HG03442 (cell line): ENCODE measurements around the gene PGA5.
"Not testable (repeated sequence)": the region's sequence is repeated elsewhere in the genome, so short reads cannot be mapped to it uniquely, and the experiment has no call there.

Experiments used
- ATAC-seq: cut with Tn5 transposase; IDR thresholded peaks from one replicate; pipeline ENCODE4 v1.9.1; 2021; ENCODE audit warnings: mild to moderate bottlenecking, moderate library complexity; ENCODE audit not compliant: unreplicated experiment

The PGA5 gene

DNA sequence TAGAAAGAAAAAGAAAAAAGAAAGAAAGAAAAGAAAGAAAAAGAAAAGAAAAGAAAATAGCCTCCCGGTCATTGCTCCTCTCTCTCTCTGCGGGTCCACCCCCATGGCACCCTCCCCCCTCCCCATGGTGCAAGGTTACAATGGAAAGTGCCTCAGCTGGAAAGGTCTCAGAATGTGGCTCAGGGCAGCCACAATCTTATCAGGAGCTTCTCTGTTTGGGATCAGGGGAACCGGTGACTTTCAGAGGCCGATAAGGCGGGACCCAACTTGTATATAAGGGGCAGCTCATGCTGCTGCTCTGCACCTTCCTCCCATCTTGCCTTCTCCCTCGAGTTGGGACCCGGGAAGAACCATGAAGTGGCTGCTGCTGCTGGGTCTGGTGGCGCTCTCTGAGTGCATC lies at the start of gene PGA5:
PGA5 (plus strand) TSS at position 301 of the 400 bp plus-strand sequence; CDS start at position 353, 52 bp downstream.
- ATAC-seq = not testable (repeated sequence)

DNA sequence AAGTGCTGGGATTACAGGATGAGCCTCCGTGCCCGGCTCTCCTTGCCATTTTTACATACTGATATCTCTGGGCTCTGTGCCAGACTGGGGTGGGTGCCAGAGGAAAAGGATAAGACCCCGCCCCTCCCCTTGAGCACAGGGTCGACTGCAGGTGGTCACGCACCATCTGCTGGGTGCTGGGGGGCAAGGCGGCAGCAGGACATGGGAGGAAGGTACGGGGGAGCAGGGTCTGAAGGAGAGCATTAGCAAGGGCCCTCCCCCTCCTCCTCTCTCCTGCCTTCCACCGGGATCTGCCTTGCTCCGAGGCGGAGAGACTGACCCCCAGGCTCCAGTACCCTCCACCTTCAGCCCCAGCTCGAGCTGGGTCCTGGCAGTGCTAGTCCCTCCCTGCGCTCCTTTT lies 47.4 kb upstream of the PGA5 start:
- no peak for ATAC-seq

DNA sequence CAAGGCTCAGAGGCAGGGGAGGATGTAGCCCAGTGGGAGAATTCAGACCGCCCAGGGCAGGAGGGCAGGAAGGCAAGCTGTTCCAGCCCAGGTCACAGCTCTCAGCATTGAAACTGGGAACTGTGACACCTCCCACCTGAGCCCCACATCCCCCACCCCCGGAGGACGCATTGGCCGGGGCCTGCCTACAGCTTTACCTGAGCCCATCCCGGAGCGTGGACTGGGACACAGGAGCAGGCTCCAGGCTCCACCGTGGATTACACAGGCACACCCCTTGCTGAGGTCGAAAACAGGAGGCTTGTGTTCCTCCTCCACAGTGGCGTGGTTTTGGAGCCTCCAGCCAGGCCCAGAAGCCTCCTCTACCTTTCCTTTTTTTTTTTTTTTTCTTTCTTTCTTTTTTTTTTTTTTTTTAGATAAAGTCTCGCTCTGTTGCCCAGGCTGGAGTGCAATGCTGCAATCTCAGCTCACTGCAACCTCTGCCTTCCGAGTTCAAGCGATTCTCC lies 46.8 kb upstream of the PGA5 start:
- ATAC-seq = no peak

DNA sequence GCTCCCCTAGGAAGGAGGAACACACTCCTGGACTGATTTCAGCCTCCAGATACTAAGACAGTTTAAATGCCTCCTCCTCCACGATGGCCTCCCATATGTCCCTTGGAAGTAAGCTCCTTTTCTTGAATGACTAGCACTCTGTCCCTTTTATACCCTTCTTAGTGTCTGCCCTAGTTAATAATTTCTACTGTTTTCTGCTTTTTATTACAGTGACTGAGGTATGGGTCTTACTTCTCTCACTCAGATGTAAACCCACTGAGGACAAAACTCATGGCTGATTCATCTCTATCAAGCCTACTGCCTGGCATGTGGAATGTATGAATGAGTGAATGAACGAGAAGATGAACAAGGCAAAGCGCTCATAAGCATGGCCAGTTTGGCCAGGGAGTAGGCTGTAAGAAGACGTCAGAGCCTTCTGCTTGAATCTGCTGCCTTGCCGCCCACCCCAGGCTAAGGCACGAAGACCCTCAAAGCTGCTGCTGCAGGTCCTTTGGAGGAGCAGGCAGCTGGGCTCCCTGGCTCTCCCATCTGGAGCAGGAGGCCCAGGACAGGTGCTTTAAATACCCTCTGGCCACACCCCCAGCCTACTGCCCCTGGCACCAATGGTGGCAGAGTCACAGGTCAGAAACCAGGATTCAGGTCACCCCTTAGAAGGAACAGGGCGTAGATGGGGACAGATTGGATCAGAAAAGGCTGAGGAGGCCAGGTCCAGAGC lies 45.8 kb upstream of the PGA5 start:
- no peak for ATAC-seq

DNA sequence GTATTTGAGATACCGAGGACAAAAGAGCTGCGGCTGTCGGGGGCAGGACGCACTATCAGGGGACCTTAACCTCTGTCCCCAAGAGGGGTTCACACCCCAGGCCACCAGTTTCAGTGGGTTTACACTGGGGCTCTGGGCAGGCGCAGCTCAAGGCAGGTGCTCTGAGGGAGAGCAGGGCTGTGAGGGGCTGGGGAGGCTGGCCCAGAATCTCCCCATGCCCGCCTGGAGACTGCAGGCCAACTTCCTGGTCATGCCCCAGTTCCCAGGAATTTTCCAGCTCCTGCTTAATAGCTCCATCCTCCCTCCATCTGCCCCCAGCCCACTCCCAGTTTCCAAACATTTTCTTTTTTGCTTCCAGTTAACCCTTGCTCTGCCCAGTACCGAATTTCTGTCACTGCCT lies 45.3 kb upstream of the PGA5 start:
- ATAC-seq = no peak

DNA sequence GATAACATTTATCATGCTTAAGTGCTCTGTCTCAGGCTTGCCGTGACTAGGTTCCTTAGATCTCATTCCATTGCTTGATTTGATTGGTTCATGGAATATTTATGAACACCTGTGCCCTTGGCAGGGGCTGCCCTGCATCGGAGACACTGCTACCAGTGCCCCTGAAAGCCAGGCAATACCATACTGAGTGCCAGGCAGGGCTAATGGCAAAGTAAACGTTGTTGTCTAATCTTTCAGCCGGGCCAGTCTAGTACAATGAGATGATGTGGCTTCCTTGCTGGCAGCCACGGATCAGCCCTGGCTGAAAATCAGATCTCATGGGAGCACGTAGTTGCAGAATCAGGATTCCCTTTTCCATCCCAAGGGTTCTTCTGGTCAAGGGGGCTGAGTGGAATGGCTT lies 42.6 kb upstream of the PGA5 start:
- ATAC-seq = no peak

DNA sequence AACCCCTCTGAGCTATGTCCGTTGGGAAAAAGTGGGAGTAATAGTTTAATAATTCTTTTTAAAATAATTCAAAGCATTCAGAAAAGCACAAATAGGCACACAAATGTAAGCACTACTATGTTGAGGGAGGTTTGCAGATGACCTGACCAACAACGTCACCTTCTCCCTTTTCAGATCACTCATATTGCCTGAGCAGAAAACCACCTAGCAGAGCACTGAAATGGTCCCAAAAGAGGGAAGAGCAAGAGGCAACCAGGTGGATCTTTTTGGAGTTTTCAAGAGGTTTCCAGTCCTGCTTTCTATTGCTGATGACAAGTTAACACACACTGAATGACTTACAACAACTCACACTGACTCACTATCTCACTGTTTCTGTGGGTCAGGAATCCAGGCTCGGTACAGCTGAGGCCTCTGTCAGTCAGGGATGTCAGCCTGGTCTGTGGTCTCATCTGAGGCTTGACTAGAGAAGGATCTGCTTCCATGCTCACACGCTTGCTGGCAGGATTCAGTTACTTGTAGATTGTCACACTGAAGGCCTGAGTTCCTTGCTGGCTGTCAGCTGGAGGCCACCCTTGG lies 41.9 kb upstream of the PGA5 start:
- no peak for ATAC-seq

DNA sequence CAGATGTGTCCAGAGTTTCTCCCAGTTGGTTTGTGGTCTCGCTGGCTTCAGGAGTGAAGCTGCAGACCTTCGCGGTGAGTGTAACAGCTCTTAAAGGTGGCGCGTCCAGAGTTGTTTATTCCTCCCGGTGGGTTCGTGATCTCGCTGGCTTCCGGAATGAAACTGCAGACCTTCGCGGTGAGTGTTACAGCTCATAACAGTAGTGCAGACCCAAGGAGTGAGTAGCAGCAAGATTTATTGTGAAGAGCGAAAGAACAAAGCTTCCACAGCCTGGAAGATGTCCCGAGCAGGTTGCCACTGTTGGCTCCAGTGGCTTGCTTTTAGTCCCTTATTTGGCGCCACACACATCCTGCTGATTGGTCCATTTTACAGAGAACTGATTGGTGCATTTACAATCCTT lies 39.5 kb upstream of the PGA5 start:
- no peak for ATAC-seq

DNA sequence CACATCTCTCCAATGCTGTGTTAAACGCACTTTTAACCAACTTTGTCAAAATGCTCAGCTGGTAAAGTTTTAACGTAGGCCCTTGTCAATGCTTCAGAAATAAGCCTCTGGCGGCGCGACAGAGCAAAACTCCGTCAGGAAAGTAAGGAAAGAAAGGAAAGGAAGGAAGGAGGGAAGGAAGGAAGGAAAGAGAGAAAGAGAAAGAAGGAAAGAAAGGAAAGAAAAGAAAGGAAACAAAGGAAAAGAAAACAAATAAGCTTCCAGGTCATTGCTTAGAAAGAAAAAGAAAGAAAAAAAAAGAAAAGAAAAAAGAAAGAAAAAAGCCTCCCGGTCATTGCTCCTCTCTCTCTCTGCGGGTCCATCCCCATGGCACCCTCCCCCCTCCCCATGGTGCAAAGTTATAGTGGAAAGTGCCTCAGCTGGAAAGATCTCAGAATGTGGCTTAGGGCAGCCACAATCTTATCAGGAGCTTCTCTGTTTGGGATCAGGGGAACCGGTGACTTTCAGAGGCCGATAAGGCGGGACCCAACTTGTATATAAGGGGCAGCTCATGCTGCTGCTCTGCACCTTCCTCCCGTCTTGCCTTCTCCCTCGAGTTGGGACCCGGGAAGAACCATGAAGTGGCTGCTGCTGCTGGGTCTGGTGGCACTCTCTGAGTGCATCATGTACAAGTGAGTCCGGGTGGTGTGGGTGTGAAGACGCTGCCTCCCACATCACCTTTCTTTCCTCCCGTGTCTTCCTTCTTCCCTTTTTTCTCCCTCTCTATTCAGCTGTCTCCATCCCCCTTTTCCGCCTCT lies 37.8 kb upstream of the PGA5 start, which contains the start of gene PGA3:
PGA3 (plus strand) TSS at position 566 of the 797 bp plus-strand sequence; CDS start at position 616, 50 bp downstream.
- ATAC-seq = not testable (repeated sequence)

DNA sequence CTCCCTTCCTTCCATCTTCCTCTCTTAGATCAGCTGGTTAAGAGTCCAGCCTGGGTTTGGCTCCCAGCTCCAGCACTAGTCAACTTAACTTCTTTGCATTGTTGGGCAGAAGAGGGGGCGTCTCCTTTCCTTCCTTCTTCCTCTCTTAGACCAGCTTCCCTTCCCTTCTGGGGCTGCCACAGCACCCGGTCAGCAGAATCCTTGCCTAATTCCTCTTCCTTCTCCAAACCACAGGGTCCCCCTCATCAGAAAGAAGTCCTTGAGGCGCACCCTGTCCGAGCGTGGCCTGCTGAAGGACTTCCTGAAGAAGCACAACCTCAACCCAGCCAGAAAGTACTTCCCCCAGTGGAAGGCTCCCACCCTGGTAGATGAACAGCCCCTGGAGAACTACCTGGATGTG lies 37.1 kb upstream of the PGA5 start:
- not testable (repeated sequence) for ATAC-seq

DNA sequence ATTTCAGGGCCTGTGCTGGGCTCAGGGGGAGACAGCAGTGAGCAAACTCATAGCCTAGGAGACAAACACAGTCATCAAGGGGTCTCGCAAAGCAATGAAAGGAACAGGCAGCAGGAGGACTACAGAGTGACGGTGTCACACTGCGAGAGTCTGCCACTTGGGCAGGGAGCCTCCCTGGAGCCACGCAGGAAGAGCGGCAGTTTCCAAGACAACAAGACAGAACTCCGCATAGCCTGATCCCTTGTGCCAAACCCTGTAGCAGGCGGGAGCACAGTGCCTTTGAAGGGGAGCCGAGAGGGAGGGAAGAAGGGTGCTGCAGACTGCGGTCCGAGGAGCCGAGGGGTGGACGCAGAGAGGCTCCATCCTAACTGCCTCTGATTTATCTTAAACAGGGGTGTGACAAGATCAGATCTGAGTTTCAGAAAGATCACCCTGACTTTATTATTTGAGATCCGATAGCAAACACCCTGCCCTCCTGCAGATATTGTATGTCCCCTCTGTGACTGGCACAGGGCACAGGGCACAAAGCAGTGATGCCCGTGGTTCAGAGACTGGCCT lies 36.4 kb upstream of the PGA5 start:
- not testable (repeated sequence) for ATAC-seq

DNA sequence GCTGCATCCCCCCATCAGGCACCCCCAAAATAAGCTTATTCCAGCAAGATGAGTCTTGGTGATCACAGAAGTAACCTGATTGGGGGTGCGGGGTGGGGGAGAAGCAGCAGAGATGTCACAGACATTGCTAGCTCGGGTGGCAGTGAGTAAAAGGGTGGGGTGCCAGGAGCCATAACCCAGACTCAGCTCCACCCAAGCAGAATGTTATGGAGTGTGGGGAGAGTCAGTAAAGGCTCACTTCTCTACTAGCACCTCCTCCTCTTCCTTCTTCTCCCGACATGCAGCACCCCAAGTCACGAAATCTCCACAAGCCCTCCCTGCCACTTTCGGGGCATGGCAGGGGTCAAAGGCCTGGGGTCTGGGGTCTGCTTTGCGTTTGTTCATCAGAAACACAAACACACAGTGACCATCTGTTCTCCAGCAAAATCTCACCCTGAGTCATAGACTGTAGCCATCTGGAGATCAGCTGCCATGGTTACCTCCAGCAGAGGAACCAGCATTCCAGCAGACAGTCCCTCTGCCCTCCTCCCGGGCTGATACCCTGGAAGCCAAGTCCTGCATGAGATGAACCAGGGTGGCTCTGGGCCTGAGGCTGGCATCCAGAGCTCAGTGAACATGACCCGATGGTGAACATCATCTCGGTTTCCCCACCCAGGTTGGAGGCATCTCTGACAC lies 33.2 kb upstream of the PGA5 start:
- not testable (repeated sequence) for ATAC-seq

DNA sequence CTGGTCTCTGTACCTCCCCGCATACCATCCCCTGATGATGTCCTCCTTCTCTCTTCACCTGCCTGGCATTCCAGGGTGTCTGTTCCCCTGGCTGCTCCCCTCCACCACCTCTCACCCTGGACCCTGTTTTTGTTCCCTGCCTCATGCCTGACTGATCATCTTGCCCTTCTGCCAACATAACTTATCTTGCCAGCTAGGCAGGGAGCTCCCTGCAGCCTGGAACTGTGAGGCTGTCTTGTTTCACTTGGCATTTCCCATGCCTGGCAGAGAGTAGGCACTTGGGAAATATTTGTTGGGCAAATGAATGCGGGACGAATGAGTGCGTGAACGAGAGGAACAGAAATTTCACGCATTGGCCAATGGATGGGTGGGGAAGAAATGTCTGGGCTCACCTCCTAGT lies 30.3 kb upstream of the PGA5 start:
- not testable (repeated sequence) for ATAC-seq

DNA sequence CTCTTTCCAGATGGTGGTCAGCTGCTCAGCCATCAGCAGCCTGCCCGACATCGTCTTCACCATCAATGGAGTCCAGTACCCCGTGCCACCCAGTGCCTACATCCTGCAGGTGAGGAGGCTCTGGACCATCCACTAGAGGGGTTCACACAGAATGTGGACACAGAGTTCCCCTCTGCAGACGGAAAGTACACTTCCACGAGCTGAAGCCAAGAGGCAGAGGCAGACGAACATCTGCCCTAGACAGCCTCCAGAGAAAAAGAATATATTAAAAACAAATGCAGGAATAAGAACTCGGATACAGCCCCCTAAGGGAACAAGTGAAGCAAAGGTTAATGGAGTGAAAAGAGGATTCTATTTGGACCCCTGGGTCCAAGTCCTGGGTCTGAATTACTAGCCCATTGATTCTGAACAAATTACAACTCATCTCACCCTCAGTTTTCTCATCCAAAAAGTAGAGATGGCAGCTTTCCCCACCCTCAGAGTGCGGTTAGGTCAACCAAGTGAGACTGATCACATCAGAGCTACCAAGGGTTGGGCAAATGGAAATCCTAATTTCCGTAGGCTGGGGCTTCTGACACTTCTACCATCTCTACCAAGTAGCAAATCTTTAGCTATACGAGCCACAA lies 29.5 kb upstream of the PGA5 start:
- ATAC-seq = not testable (repeated sequence)

DNA sequence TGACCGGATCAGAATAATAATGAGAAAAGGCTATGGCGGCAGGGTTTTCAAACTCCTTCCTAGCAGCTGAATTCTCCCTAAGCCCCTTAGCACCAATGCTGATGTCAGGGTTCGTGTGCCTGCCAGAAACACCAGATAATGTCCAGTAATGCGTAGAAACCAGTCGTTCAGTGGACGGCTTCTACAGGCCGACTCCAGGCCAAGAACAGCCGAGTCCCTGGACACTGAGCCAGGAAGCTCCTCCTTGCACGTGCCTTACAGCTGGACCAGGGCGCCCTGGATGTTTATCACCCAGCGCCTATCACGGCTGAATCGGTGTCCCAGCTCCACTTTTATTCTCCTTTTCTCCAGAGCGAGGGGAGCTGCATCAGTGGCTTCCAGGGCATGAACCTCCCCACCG lies 28.8 kb upstream of the PGA5 start:
- not testable (repeated sequence) for ATAC-seq

DNA sequence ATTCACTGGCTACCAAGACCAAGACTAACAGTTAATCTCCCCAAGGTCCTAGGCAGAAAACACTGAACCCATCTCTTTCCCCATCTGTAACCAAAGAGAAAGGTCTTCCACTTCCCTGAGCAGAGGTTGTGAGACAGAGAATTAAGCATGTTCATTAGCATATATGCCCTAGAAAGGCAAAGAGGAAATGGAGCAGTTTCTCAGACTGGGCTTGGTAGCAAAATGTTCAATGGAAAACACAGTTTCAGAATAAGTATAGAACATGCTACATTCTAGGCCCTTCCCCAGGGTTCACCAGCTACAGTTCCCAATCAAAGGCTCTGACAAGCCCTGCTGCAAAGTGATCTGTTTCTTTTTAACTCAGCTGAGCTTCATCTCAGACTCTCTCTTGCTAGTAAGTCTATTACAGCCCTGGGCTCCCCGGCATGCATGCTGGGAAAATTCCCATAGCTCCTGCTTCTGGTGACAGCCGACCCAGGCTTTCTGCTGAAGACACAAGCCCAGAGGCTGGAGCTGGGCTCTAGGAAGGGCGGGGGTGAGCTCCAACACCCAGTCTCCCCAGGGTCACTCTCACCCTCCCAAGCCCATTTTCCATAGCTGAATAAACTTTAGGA lies 27.2 kb upstream of the PGA5 start:
- ATAC-seq = not testable (repeated sequence)

DNA sequence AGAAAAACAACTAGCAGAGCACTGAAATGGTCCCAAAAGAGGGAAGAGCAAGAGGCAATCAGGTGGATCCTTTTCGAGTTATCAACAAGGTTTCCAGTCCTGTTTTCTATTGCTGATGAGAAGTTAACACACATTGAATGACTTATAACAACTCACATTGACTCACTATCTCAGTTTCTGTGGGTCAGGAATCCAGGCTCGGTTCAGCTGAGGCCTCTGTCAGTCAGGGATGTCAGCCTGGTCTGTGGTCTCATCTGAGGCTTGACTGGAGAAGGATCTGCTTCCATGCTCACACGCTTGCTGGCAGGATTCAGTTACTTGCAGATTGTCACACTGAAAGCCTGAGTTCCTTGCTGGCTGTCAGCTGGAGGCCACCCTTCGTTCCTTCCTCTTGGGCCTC lies 22.7 kb upstream of the PGA5 start:
- ATAC-seq = not testable (repeated sequence)

DNA sequence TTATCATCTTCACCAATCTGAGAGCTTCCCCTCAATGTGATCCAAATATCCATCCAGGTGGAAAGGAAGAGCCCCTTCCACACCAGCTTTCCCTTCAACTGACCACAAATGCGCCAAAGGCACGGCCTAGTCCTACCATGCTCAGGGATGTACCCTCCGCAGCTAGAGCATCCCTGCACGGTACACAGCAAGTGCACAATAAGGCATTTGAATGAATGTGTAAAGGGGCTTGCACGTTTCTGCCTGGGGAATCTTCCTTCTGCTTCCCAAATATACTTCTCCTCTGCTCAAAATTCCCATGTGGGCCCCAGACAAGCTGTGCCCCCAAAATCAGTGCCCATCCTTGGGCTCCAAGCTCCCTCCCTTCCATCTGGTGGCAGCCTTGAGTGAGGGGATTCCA lies 22.0 kb upstream of the PGA5 start:
- not testable (repeated sequence) for ATAC-seq

DNA sequence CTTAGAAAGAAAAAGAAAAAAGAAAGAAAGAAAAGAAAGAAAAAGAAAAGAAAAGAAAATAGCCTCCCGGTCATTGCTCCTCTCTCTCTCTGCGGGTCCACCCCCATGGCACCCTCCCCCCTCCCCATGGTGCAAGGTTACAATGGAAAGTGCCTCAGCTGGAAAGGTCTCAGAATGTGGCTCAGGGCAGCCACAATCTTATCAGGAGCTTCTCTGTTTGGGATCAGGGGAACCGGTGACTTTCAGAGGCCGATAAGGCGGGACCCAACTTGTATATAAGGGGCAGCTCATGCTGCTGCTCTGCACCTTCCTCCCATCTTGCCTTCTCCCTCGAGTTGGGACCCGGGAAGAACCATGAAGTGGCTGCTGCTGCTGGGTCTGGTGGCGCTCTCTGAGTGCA lies 18.9 kb upstream of the PGA5 start, which contains the start of gene PGA4:
PGA4 (plus strand) TSS at position 301 of the 400 bp plus-strand sequence; CDS start at position 355, 54 bp downstream.
- not testable (repeated sequence) for ATAC-seq

DNA sequence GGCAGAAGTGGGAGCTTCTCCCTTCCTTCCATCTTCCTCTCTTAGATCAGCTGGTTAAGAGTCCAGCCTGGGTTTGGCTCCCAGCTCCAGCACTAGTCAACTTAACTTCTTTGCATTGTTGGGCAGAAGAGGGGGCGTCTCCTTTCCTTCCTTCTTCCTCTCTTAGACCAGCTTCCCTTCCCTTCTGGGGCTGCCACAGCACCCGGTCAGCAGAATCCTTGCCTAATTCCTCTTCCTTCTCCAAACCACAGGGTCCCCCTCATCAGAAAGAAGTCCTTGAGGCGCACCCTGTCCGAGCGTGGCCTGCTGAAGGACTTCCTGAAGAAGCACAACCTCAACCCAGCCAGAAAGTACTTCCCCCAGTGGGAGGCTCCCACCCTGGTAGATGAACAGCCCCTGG lies 18.3 kb upstream of the PGA5 start:
- ATAC-seq = not testable (repeated sequence)
